Testis (tissue), 2 donors: Measurements from ENCODE around the gene CADPS.

ENCODE experiments used
- CTCF ChIP-seq, 3 experiments: fragments of 450-650 bp in 2 of 3; fragments of 200-600 bp in 1 of 3; sonication (generic) in 1 of 3; IDR thresholded peaks; one replicate each; pipeline ENCODE4 v1.5.1; 2016 to 2019; ENCODE audit warnings: antibody characterized with exemption in 3 of 3, mild to moderate bottlenecking in 2 of 3, moderate library complexity in 1 of 3
- POLR2A ChIP-seq: fragments of 450-650 bp; IDR thresholded peaks from one replicate; pipeline ENCODE4 v1.6.1; 2017; ENCODE audit warnings: antibody characterized with exemption, mild to moderate bottlenecking, moderate library complexity

GRCh38 chr3:62371720-62372591, 503.3 kb downstream of the CADPS start:
- TF ChIP-seq CTCF (IDR thresholded peaks at IDR 0.05), result no peak
- TF ChIP-seq POLR2A, result no peak
